ENCODE measurements around the gene SMTNL2. TPM values are rescaled to one million over a fixed set of nuclear protein-coding genes. Genes with fewer than 3 reads are reported as not detected.
"Not testable (repeated sequence)": the region's sequence is repeated elsewhere in the genome, so short reads cannot be mapped to it uniquely, and the experiment has no call there.

The SMTNL2 gene
- total and polyA plus RNA-seq, 2 experiments from 2014 or later: 41.5 to 106 TPM

DNA sequence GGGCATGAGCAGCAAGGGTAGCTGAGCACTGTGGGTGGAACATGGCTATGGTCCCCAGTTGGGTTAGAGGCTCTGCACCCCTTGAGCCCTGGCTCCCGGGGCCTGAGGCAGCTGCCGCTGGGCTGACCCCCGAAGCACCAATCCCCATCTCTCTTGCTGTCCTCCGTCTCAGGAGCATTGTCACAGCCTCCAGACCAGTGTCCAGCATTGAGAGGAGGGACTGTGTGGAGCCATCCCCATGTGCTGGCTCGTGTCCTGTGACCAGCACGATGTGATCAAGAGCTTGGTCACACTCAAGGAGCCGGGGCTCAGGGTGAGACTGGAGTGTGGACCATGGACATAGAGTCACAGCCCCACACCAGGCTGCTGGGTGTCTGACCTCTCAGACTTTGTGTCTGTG lies 2.9 kb downstream of the SMTNL2 start:
- Histone ChIP-seq H3K27ac (peak overlapping the region; percentile 89), H3K4me1 (ENCODE audit: insufficient read depth) (peaks cover 70% of the 10 kb centered on the region), H3K9me3 (ENCODE audit: low read depth) (no peaks in the 10 kb centered on the region), H3K27me3 (no peaks in the 10 kb centered on the region), H3K79me2 (peaks cover 86% of the 10 kb centered on the region), H3K4me2 (peak overlapping the region; percentile 84), H4K20me1 (ENCODE audit: insufficient read depth, poor library complexity, severe bottlenecking) (peaks cover 3% of the 10 kb centered on the region), H2AFZ (no peak overlapping the region), H3K4me3 (no peak overlapping the region), H3K9me2 (replicated peaks; ENCODE audit: insufficient read depth) (no peaks in the 10 kb centered on the region), H3K36me3 (replicated peaks; ENCODE audit: insufficient read depth, low read depth) (no peaks in the 10 kb centered on the region)
- no peak for DNase-seq (ENCODE audit: low spot score)
- TF ChIP-seq EZH2phosphoT487 (IDR thresholded peaks at IDR 0.05; ENCODE audit: low read depth, severe bottlenecking, unreplicated experiment) (no peak), EZH2 (IDR thresholded peaks at IDR 0.05; ENCODE audit: borderline replicate concordance) (no peak)
- TF ChIP-seq, protein P1, sequence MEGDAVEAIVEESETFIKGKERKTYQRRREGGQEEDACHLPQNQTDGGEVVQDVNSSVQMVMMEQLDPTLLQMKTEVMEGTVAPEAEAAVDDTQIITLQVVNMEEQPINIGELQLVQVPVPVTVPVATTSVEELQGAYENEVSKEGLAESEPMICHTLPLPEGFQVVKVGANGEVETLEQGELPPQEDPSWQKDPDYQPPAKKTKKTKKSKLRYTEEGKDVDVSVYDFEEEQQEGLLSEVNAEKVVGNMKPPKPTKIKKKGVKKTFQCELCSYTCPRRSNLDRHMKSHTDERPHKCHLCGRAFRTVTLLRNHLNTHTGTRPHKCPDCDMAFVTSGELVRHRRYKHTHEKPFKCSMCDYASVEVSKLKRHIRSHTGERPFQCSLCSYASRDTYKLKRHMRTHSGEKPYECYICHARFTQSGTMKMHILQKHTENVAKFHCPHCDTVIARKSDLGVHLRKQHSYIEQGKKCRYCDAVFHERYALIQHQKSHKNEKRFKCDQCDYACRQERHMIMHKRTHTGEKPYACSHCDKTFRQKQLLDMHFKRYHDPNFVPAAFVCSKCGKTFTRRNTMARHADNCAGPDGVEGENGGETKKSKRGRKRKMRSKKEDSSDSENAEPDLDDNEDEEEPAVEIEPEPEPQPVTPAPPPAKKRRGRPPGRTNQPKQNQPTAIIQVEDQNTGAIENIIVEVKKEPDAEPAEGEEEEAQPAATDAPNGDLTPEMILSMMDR (IDR thresholded peaks at IDR 0.05; ENCODE audit: poor library complexity): no peak
- 89% methylated on average over 7 of the region's 7 CpGs for WGBS (ENCODE audit: low lambda C conversion rate, missing lambda C conversion rate)

- no peak overlapping the region for H2AFZ ChIP-seq
- peak; percentile 63 for DNase-seq (ENCODE audit: low spot score)
- no peaks in the 10 kb centered on the region for H3K9me3 ChIP-seq (ENCODE audit: low read depth)
- peak overlapping the region; percentile 89 for H3K27ac ChIP-seq
- 25% methylated on average over 9 of the region's 9 CpGs for WGBS (ENCODE audit: low lambda C conversion rate, missing lambda C conversion rate)
- H4K20me1 ChIP-seq (ENCODE audit: insufficient read depth, poor library complexity, severe bottlenecking): peaks cover 3% of the 10 kb centered on the region
- H3K4me2 ChIP-seq: peak overlapping the region; percentile 84
- no peaks in the 10 kb centered on the region for H3K36me3 ChIP-seq (replicated peaks; ENCODE audit: insufficient read depth, low read depth)
- H3K4me3 ChIP-seq: no peak overlapping the region
- peaks cover 69% of the 10 kb centered on the region for H3K4me1 ChIP-seq (ENCODE audit: insufficient read depth)
- TF ChIP-seq EZH2phosphoT487 (IDR thresholded peaks at IDR 0.05; ENCODE audit: low read depth, severe bottlenecking, unreplicated experiment): no peak
- TF ChIP-seq EZH2 (IDR thresholded peaks at IDR 0.05; ENCODE audit: borderline replicate concordance): no peak
- H3K79me2 ChIP-seq: peaks cover 92% of the 10 kb centered on the region
- H3K9me2 ChIP-seq (replicated peaks; ENCODE audit: insufficient read depth): no peaks in the 10 kb centered on the region
- H3K27me3 ChIP-seq: no peaks in the 10 kb centered on the region
Measured at GRCh38 chr17:4587803-4588202, 3.5 kb downstream of the SMTNL2 start.

GRCh38 chr17:4588391-4588790 lies 4.1 kb downstream of the SMTNL2 start:
- Histone ChIP-seq H3K4me1 (ENCODE audit: insufficient read depth) (peaks cover 69% of the 10 kb centered on the region), H3K4me3 (no peak overlapping the region), H3K79me2 (peaks cover 93% of the 10 kb centered on the region), H3K27ac (peak overlapping the region; percentile 89), H3K9me2 (replicated peaks; ENCODE audit: insufficient read depth) (no peaks in the 10 kb centered on the region), H3K9me3 (ENCODE audit: low read depth) (no peaks in the 10 kb centered on the region), H2AFZ (no peak overlapping the region), H4K20me1 (ENCODE audit: insufficient read depth, poor library complexity, severe bottlenecking) (peaks cover 3% of the 10 kb centered on the region), H3K4me2 (peak overlapping the region; percentile 84), H3K36me3 (replicated peaks; ENCODE audit: insufficient read depth, low read depth) (no peaks in the 10 kb centered on the region), H3K27me3 (no peaks in the 10 kb centered on the region)
- TF ChIP-seq EZH2phosphoT487 (IDR thresholded peaks at IDR 0.05; ENCODE audit: low read depth, severe bottlenecking, unreplicated experiment) (no peak), EZH2 (IDR thresholded peaks at IDR 0.05; ENCODE audit: borderline replicate concordance) (no peak)
- TF ChIP-seq, protein P1 (IDR thresholded peaks at IDR 0.05; ENCODE audit: poor library complexity): no peak
- 61% methylated on average over 11 of the region's 11 CpGs for WGBS (ENCODE audit: low lambda C conversion rate, missing lambda C conversion rate)
- DNase-seq (ENCODE audit: low spot score): no peak

GRCh38 chr17:4588898-4589625 lies 4.7 kb downstream of the SMTNL2 start:
- no peak overlapping the region for H2AFZ ChIP-seq
- H3K36me3 ChIP-seq (replicated peaks; ENCODE audit: insufficient read depth, low read depth): no peaks in the 10 kb centered on the region
- peaks cover 3% of the 10 kb centered on the region for H4K20me1 ChIP-seq (ENCODE audit: insufficient read depth, poor library complexity, severe bottlenecking)
- no peaks in the 10 kb centered on the region for H3K27me3 ChIP-seq
- H3K4me2 ChIP-seq: peak overlapping the region; percentile 84
- no peak for DNase-seq (ENCODE audit: low spot score)
- H3K79me2 ChIP-seq: peaks cover 93% of the 10 kb centered on the region
- no peaks in the 10 kb centered on the region for H3K9me2 ChIP-seq (replicated peaks; ENCODE audit: insufficient read depth)
- peaks cover 69% of the 10 kb centered on the region for H3K4me1 ChIP-seq (ENCODE audit: insufficient read depth)
- TF ChIP-seq EZH2phosphoT487 (IDR thresholded peaks at IDR 0.05; ENCODE audit: low read depth, severe bottlenecking, unreplicated experiment): no peak
- TF ChIP-seq, protein P1 (IDR thresholded peaks at IDR 0.05; ENCODE audit: poor library complexity): no peak
- TF ChIP-seq EZH2 (IDR thresholded peaks at IDR 0.05; ENCODE audit: borderline replicate concordance): no peak
- H3K4me3 ChIP-seq: no peak overlapping the region
- no peaks in the 10 kb centered on the region for H3K9me3 ChIP-seq (ENCODE audit: low read depth)
- 62% methylated on average over 22 of the region's 22 CpGs for WGBS (ENCODE audit: low lambda C conversion rate, missing lambda C conversion rate)
- peak overlapping the region; percentile 89 for H3K27ac ChIP-seq

- peaks cover 94% of the 10 kb centered on the region for H3K79me2 ChIP-seq
- not testable (repeated sequence) for H3K27me3 ChIP-seq; H3K27ac ChIP-seq; H3K9me2 ChIP-seq (replicated peaks; ENCODE audit: insufficient read depth); DNase-seq (ENCODE audit: low spot score); H3K4me2 ChIP-seq; H3K36me3 ChIP-seq (replicated peaks; ENCODE audit: insufficient read depth, low read depth); H2AFZ ChIP-seq; H4K20me1 ChIP-seq (ENCODE audit: insufficient read depth, poor library complexity, severe bottlenecking); H3K9me3 ChIP-seq (ENCODE audit: low read depth); H3K4me3 ChIP-seq
- H3K4me1 ChIP-seq (ENCODE audit: insufficient read depth): peaks cover 76% of the 10 kb centered on the region
- 92% methylated on average over 10 of the region's 11 CpGs for WGBS (ENCODE audit: low lambda C conversion rate, missing lambda C conversion rate)
Measured at GRCh38 chr17:4590042-4590441, 5.7 kb downstream of the SMTNL2 start.
